Measurements from ENCODE around the gene CMC2.

The CMC2 gene

GRCh38 chr16:80993834-80994233, 12.9 kb downstream of the CMC2 start:
- Histone ChIP-seq H3K9me3 (ENCODE audit: severe bottlenecking) (no peaks in the 10 kb centered on the region), H3K27ac (no peak overlapping the region), H3K4me3 (ENCODE audit: low read depth, low read length) (no peak overlapping the region), H3K27me3 (ENCODE audit: insufficient read depth, low read depth, severe bottlenecking) (no peaks in the 10 kb centered on the region), H3K36me3 (no peaks in the 10 kb centered on the region)
- TF ChIP-seq, protein P1, sequence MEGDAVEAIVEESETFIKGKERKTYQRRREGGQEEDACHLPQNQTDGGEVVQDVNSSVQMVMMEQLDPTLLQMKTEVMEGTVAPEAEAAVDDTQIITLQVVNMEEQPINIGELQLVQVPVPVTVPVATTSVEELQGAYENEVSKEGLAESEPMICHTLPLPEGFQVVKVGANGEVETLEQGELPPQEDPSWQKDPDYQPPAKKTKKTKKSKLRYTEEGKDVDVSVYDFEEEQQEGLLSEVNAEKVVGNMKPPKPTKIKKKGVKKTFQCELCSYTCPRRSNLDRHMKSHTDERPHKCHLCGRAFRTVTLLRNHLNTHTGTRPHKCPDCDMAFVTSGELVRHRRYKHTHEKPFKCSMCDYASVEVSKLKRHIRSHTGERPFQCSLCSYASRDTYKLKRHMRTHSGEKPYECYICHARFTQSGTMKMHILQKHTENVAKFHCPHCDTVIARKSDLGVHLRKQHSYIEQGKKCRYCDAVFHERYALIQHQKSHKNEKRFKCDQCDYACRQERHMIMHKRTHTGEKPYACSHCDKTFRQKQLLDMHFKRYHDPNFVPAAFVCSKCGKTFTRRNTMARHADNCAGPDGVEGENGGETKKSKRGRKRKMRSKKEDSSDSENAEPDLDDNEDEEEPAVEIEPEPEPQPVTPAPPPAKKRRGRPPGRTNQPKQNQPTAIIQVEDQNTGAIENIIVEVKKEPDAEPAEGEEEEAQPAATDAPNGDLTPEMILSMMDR (IDR thresholded peaks at IDR 0.05; ENCODE audit: low read depth, low read length) = no peak
- DNase-seq = no peak

DNA sequence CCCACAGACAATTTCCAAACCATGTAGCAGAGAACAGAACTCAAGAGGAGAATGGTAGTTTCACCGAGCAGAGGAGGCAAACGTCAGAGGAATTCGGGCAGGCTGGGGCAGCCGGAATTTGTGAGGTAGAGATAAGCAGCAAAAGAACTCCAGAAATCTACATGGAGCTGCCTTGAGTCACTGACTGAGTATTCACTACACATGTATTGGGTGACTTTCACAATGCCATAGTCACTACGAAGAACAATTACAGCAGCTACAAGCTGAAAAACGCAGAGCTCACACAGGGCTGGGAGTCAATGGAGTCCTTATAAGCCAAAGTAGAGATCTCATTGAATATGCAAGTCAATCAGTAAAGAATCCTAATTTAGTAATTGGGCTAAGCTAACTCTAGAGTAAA, 13.4 kb downstream of the CMC2 start:
- Histone ChIP-seq H3K36me3 (no peaks in the 10 kb centered on the region), H3K9me3 (ENCODE audit: severe bottlenecking) (no peaks in the 10 kb centered on the region), H3K27ac (no peak overlapping the region), H3K4me3 (ENCODE audit: low read depth, low read length) (no peak overlapping the region), H3K27me3 (ENCODE audit: insufficient read depth, low read depth, severe bottlenecking) (no peaks in the 10 kb centered on the region)
- DNase-seq = no peak
- TF ChIP-seq, protein P1 (IDR thresholded peaks at IDR 0.05; ENCODE audit: low read depth, low read length) = no peak

DNA sequence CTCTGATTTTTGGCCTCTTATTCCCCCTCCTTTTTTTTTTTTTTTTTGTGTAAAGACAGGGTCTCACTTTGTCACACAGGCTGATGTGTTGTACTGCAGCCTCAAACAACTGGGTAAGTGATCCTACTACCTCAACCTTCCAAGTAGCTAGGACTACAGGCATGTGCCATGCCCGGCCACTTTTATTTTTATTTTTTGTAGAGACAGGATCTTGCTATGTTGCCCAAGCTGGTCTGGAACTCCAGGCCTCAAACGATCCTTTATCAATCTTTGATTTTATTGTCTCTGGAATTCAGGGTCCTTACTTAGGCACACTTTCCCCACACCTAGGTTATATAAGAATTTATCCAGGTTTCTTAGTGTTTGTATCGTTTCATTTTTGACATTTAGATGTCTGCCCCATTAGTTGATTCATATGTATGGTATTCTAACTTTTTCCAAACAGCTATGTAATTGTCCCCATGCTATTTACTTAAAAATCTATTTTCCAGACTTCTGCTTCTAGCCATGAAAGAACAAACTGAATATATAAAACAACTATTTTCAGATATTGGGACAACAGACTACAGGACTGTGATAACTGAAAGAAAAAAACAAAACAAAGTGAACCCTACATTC, 13.9 kb downstream of the CMC2 start:
- Histone ChIP-seq H3K36me3 (no peaks in the 10 kb centered on the region), H3K27ac (no peak overlapping the region), H3K27me3 (ENCODE audit: insufficient read depth, low read depth, severe bottlenecking) (no peaks in the 10 kb centered on the region), H3K9me3 (ENCODE audit: severe bottlenecking) (no peaks in the 10 kb centered on the region), H3K4me3 (ENCODE audit: low read depth, low read length) (no peak overlapping the region)
- no peak for DNase-seq
- TF ChIP-seq, protein P1 (IDR thresholded peaks at IDR 0.05; ENCODE audit: low read depth, low read length) = no peak

DNA sequence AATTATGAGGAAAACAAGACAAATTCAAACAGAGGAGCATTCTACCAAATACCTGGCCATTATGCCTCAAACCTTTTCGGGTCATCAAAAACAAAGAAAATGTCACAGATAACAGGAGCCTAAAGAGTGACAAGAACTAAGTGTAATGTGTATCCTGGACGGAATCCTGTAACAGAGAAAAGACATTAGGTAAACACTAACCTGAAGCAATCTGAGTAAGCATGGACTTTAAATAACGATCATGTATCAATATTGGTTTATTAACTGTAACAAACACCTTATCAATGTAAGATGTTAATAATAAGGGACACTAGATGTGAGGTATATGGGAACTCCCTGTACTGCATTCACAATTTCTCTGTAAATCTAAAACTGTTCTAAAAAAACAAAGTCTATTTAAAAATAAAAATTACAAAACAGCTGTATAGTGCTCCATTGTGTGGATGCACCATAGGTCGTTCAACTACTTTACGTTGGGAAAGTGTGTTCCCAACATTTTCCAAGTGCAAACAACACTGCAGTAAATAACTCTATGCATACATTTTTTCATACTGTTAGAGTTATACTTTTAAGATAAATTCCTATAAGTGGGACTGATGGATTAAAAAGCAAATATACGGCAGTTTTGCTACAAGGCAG, 14.8 kb downstream of the CMC2 start:
- TF ChIP-seq, protein P1 (IDR thresholded peaks at IDR 0.05; ENCODE audit: low read depth, low read length) = no peak
- no peak overlapping the region for H3K27ac ChIP-seq

GRCh38 chr16:80990978-80991377, 15.7 kb downstream of the CMC2 start:
- H3K36me3 ChIP-seq = no peaks in the 10 kb centered on the region

More for the DNA sequence above, 14.8 kb downstream of the CMC2 start:
- Histone ChIP-seq H3K9me3 (ENCODE audit: severe bottlenecking) (no peaks in the 10 kb centered on the region), H3K36me3 (no peaks in the 10 kb centered on the region), H3K4me3 (ENCODE audit: low read depth, low read length) (no peak overlapping the region), H3K27me3 (ENCODE audit: insufficient read depth, low read depth, severe bottlenecking) (no peaks in the 10 kb centered on the region)
- DNase-seq = no peak

More at GRCh38 chr16:80990978-80991377, 15.7 kb downstream of the CMC2 start:
- no peak overlapping the region for H3K27ac ChIP-seq
- TF ChIP-seq, protein P1 (IDR thresholded peaks at IDR 0.05; ENCODE audit: low read depth, low read length) = no peak
- no peak overlapping the region for H3K4me3 ChIP-seq (ENCODE audit: low read depth, low read length)
- no peak for DNase-seq
- no peaks in the 10 kb centered on the region for H3K27me3 ChIP-seq (ENCODE audit: insufficient read depth, low read depth, severe bottlenecking)
- H3K9me3 ChIP-seq (ENCODE audit: severe bottlenecking) = no peaks in the 10 kb centered on the region

Data from WERI-Rb-1 (cell line).